Brain microvascular endothelial cell (primary cell): Measurements from ENCODE around the gene NRF1.

ENCODE experiments used
- DNase-seq: peaks from one replicate; pipeline ENCODE4 v3.0.0-alpha.2; 2020
- H3K27ac ChIP-seq: fragments of 250-450 bp; sonication (Bioruptor Pico); 2 replicates; pipeline ENCODE4 v1.5.1; 2020; ENCODE audit warnings: mild to moderate bottlenecking, moderate library complexity
- H3K27me3 ChIP-seq: fragments of 250-450 bp; sonication (Bioruptor Pico); replicated peaks from 2 replicates; pipeline ENCODE4 v1.5.1; 2020; ENCODE audit warnings: mild to moderate bottlenecking
- H3K36me3 ChIP-seq: fragments of 250-450 bp; sonication (Bioruptor Pico); replicated peaks from 2 replicates; pipeline ENCODE4 v1.5.1; 2020; ENCODE audit warnings: mild to moderate bottlenecking
- H3K4me3 ChIP-seq: 2 replicates; pipeline ENCODE4 v1.5.1; 2011; ENCODE audit warnings: low read depth, mild to moderate bottlenecking, control low read depth, low read length, moderate library complexity
- CTCF ChIP-seq: IDR thresholded peaks from 2 replicates; pipeline ENCODE4 v1.5.1; 2011; ENCODE audit warnings: low read depth, mild to moderate bottlenecking, moderate library complexity, low read length, control low read depth, inconsistent platforms; ENCODE audit errors: missing control alignments
- in situ Hi-C: cut with HindIII; loops from 2 replicates; pipeline ENCODE4 v1.10.0; 2017; ENCODE audit warnings: low sequenced_read_pairs, low pct_ligation_motif_present

Gene NRF1

GRCh38 chr7:129644634-129645230 lies 33.2 kb downstream of the NRF1 start:
- no peak overlapping the region for H3K4me3 ChIP-seq
- H3K27ac ChIP-seq, result no peak overlapping the region
- peak; percentile 44 for TF ChIP-seq CTCF
- in situ Hi-C loops, result no loop called here
- peak; percentile 37 for DNase-seq
- no peaks in the 10 kb centered on the region for H3K36me3 ChIP-seq
- H3K27me3 ChIP-seq, result no peaks in the 10 kb centered on the region

- Histone ChIP-seq H3K27ac (no peak overlapping the region), H3K36me3 (no peaks in the 10 kb centered on the region), H3K4me3 (no peak overlapping the region), H3K27me3 (no peaks in the 10 kb centered on the region)
- no peak for DNase-seq
- in situ Hi-C loops, result no loop called here
- no peak for TF ChIP-seq CTCF
These were observed 35.0 kb downstream of the NRF1 start for GRCh38 chr7:129646369-129647021.

- in situ Hi-C loops, result no loop called here
- Histone ChIP-seq H3K27ac (no peak overlapping the region), H3K36me3 (no peaks in the 10 kb centered on the region), H3K4me3 (no peak overlapping the region), H3K27me3 (no peaks in the 10 kb centered on the region)
- no peak for TF ChIP-seq CTCF
- DNase-seq, result no peak
These were observed 37.7 kb downstream of the NRF1 start for GRCh38 chr7:129649128-129649690.

GRCh38 chr7:129650056-129650758 lies 38.7 kb downstream of the NRF1 start:
- DNase-seq, result no peak
- H3K36me3 ChIP-seq, result no peaks in the 10 kb centered on the region
- in situ Hi-C loops, result no loop called here
- no peak for TF ChIP-seq CTCF
- H3K27ac ChIP-seq, result no peak overlapping the region
- no peak overlapping the region for H3K4me3 ChIP-seq
- no peaks in the 10 kb centered on the region for H3K27me3 ChIP-seq

- no peaks in the 10 kb centered on the region for H3K27me3 ChIP-seq
- no peak overlapping the region for H3K27ac ChIP-seq
- H3K36me3 ChIP-seq, result no peaks in the 10 kb centered on the region
- in situ Hi-C loops, result no loop called here
- H3K4me3 ChIP-seq, result no peak overlapping the region
- DNase-seq, result no peak
- TF ChIP-seq CTCF, result no peak
These were observed 41.4 kb downstream of the NRF1 start for GRCh38 chr7:129652914-129653313.
